ENCODE results near the gene UQCC5. TPM values are rescaled to one million over a fixed set of nuclear protein-coding genes. Genes with fewer than 3 reads are reported as not detected.

Gene UQCC5
- total RNA-seq, 6 donors from 2014 or later: 2.0 to 43.0 (median 3.0) TPM

- 32 to 57% methylated on average over 4 to 6 of the region's 6 CpGs for WGBS, 2 donors
- H3K4me3 ChIP-seq: no peak overlapping the region
- DNase-seq (no peak), ATAC-seq (ENCODE audit: low FRiP score in 2 of 2) (no peak)
- no peaks in the 10 kb centered on the region for H3K27me3 ChIP-seq
- TF ChIP-seq EP300 (IDR thresholded peaks at IDR 0.05): no peak
- TF ChIP-seq CTCF (IDR thresholded peaks at IDR 0.05): no peak
- no peak for TF ChIP-seq POLR2AphosphoS5 (IDR thresholded peaks at IDR 0.05)
- TF ChIP-seq POLR2A (IDR thresholded peaks at IDR 0.05): no peak
- no peaks in the 10 kb centered on the region for H3K9me3 ChIP-seq
- H3K27ac ChIP-seq: no peak overlapping the region
- peaks cover 0 to 6% (median 0%) of the 10 kb centered on the region in 4 donors for H3K4me1 ChIP-seq
- peaks cover 0 to 44% (median 3%) of the 10 kb centered on the region in 4 donors for H3K36me3 ChIP-seq
These were observed 21.2 kb upstream of the UQCC5 start for GRCh38 chr3:52515192-52515591.

DNA sequence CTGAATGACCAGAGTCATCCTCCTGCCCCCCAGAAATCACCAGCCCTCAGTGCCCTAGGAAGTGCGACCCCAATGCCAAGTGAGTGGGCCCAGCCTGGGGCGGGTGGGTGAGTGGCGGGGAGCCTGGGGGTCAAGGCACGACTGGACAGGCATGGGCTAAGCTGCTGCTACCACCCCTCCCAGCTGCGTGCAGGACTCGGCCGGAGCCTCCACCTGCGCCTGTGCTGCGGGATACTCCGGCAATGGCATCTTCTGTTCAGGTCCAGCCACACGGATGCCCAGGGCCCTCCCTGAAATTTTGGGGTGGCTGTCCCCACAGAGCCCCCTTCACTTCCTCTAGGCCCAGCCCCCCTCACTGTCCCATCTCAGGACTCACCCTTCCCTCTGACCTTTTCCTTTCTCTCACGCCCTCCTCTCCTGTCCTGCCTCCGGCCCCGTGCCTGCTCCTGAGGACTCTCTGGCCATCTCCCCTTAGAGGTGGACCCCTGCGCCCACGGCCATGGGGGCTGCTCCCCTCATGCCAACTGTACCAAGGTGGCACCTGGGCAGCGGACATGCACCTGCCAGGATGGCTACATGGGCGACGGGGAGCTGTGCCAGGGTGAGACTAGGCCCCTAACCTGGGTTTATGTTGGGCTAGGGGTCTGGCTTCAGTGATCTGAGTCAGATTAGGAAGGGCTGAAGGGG is 19.8 kb upstream of the UQCC5 start:
- Histone ChIP-seq H3K36me3 (peaks cover 0 to 57% (median 10%) of the 10 kb centered on the region in 4 donors), H3K9me3 (no peaks in the 10 kb centered on the region), H3K4me1 (peaks cover 0 to 6% (median 0%) of the 10 kb centered on the region in 4 donors), H3K4me3 (no peak overlapping the region), H3K27me3 (no peaks in the 10 kb centered on the region), H3K27ac (no peak overlapping the region)
- DNase-seq (peak in 1 of 2 donors; percentile 70), ATAC-seq (ENCODE audit: low FRiP score in 2 of 2) (no peak)
- TF ChIP-seq POLR2A (IDR thresholded peaks at IDR 0.05): no peak
- TF ChIP-seq EP300 (IDR thresholded peaks at IDR 0.05): no peak
- no peak for TF ChIP-seq CTCF (IDR thresholded peaks at IDR 0.05)
- no peak for TF ChIP-seq POLR2AphosphoS5 (IDR thresholded peaks at IDR 0.05)
- WGBS, 2 donors: 91 to 92% methylated on average over 16 to 18 of the region's 19 CpGs

- H3K27me3 ChIP-seq: no peaks in the 10 kb centered on the region
- DNase-seq (peak in 1 of 2 donors; percentile 63), ATAC-seq (ENCODE audit: low FRiP score in 2 of 2) (no peak)
- 87 to 92% methylated on average over 7 to 25 of the region's 25 CpGs for WGBS, 2 donors
- peak overlapping the region in 3 of 4 donors; percentile 19 to 36 (median 31) for H3K4me3 ChIP-seq
- H3K4me1 ChIP-seq: peaks cover 0 to 6% (median 0%) of the 10 kb centered on the region in 4 donors
- TF ChIP-seq CTCF (IDR thresholded peaks at IDR 0.05): no peak
- no peak for TF ChIP-seq EP300 (IDR thresholded peaks at IDR 0.05)
- no peak for TF ChIP-seq POLR2AphosphoS5 (IDR thresholded peaks at IDR 0.05)
- TF ChIP-seq POLR2A (IDR thresholded peaks at IDR 0.05): no peak
- no peak overlapping the region for H3K27ac ChIP-seq
- H3K36me3 ChIP-seq: peaks cover 0 to 71% (median 17%) of the 10 kb centered on the region in 4 donors
- H3K9me3 ChIP-seq: no peaks in the 10 kb centered on the region
These were observed 18.3 kb upstream of the UQCC5 start for GRCh38 chr3:52517796-52518722.

DNA sequence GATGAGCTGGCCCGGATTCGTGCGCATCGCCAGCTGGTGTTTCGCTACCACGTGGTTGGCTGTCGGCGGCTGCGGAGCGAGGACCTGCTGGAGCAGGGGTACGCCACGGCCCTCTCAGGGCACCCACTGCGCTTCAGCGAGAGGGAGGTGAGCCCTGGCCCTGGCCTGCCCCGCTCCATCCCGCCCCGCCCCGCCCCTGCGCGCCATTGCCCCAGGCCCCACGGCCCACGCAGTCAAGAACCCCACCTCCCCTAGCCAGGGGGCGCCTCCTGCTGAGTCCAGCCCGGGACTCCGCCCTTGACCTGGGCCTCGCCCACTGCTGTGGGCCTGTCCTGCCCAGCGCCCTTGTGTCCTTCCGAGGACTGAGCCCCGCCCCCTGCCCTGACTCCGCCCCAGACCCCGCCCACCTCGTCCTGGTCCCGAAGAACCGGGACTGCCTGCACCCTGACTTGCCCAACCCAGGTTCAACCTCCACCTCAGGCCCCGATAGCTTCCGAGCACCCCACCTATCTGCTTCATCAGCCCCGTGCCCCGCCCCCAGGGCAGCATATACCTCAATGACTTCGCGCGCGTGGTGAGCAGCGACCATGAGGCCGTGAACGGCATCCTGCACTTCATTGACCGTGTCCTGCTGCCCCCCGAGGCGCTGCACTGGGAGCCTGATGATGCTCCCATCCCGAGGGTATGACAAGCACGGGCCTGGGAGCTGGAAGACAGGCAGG is 17.5 kb upstream of the UQCC5 start:
- Histone ChIP-seq H3K4me1 (peaks cover 0 to 6% (median 0%) of the 10 kb centered on the region in 4 donors), H3K27me3 (no peaks in the 10 kb centered on the region), H3K4me3 (peak overlapping the region in 3 of 4 donors; percentile 19 to 36 (median 31)), H3K27ac (peak overlapping the region in 1 of 4 donors; percentile 7), H3K9me3 (no peaks in the 10 kb centered on the region), H3K36me3 (peaks cover 0 to 79% (median 21%) of the 10 kb centered on the region in 4 donors)
- WGBS, 2 donors: 63 to 73% methylated on average over 17 to 27 of the region's 50 CpGs
- ATAC-seq (ENCODE audit: low FRiP score in 2 of 2) (peak in 1 of 2 donors; percentile 36), DNase-seq (peak in 1 of 2 donors; percentile 90)
- TF ChIP-seq CTCF (IDR thresholded peaks at IDR 0.05) (no peak), POLR2A (IDR thresholded peaks at IDR 0.05) (no peak), EP300 (IDR thresholded peaks at IDR 0.05) (no peak), POLR2AphosphoS5 (IDR thresholded peaks at IDR 0.05) (no peak)

All from upper lobe of left lung (tissue), 6 donors.